Kidney epithelial cell (primary cell): Measurements from ENCODE around the gene BHLHE23. TPM values are rescaled to one million over a fixed set of nuclear protein-coding genes. Genes with fewer than 3 reads are reported as not detected.

ENCODE experiments used
- DNase-seq: peaks from one replicate; pipeline ENCODE4 v3.0.0-alpha.2; 2010; ENCODE audit warnings: low read depth
- H3K27me3 ChIP-seq: 2 replicates; pipeline ENCODE4 v1.6.0; 2011; ENCODE audit warnings: low read length; ENCODE audit not compliant: control insufficient read depth, insufficient read depth
- H3K36me3 ChIP-seq: 2 replicates; pipeline ENCODE4 v1.5.1; 2011; ENCODE audit warnings: low read length; ENCODE audit not compliant: control insufficient read depth, insufficient read depth
- H3K4me3 ChIP-seq: 2 replicates; pipeline ENCODE4 v1.5.1; 2011; ENCODE audit warnings: low read depth, mild to moderate bottlenecking, control low read depth, low read length
- CTCF ChIP-seq: IDR thresholded peaks from 2 replicates; pipeline ENCODE4 v1.5.1; 2011; ENCODE audit warnings: mild to moderate bottlenecking, moderate library complexity, low read length, control low read depth, inconsistent platforms; ENCODE audit not compliant: insufficient read depth, poor library complexity, severe bottlenecking
- total RNA-seq: library from RNA; depleted of rRNA; stranded (reverse); fragments of >200 nt; gene quantifications from 2 replicates; pipeline ENCODE4 v1.2.3, GENCODE V29; 2015

BHLHE23 gene
- total RNA-seq, 1 donor from 2014 or later, result not detected

- Histone ChIP-seq H3K36me3 (no peaks in the 10 kb centered on the region), H3K4me3 (no peak overlapping the region), H3K27me3 (peaks cover 89% of the 10 kb centered on the region)
- DNase-seq, result no peak
- TF ChIP-seq CTCF, result no peak
These were observed 30.8 kb downstream of the BHLHE23 start for GRCh38 chr20:62975812-62976508.

- no peak for DNase-seq
- TF ChIP-seq CTCF, result no peak
- no peaks in the 10 kb centered on the region for H3K36me3 ChIP-seq
- peaks cover 89% of the 10 kb centered on the region for H3K27me3 ChIP-seq
- H3K4me3 ChIP-seq, result no peak overlapping the region
These were observed 31.5 kb downstream of the BHLHE23 start for GRCh38 chr20:62975251-62975760.

- Histone ChIP-seq H3K27me3 (peaks cover 76% of the 10 kb centered on the region), H3K4me3 (no peak overlapping the region), H3K36me3 (no peaks in the 10 kb centered on the region)
These were observed 33.7 kb downstream of the BHLHE23 start for GRCh38 chr20:62972845-62973745.

GRCh38 chr20:62971950-62972844 lies 34.6 kb downstream of the BHLHE23 start:
- TF ChIP-seq CTCF, result peak; percentile 91
- DNase-seq, result peak; percentile 47
- Histone ChIP-seq H3K4me3 (no peak overlapping the region), H3K27me3 (peaks cover 69% of the 10 kb centered on the region), H3K36me3 (no peaks in the 10 kb centered on the region)

More at GRCh38 chr20:62972845-62973745, 33.7 kb downstream of the BHLHE23 start:
- TF ChIP-seq CTCF, result no peak
- no peak for DNase-seq

- Histone ChIP-seq H3K36me3 (no peaks in the 10 kb centered on the region), H3K27me3 (peaks cover 63% of the 10 kb centered on the region), H3K4me3 (no peak overlapping the region)
- DNase-seq, result no peak
- no peak for TF ChIP-seq CTCF
These were observed 35.4 kb downstream of the BHLHE23 start for GRCh38 chr20:62971211-62971949.
